ENCODE measurements around the gene OR2F2.

The OR2F2 gene

DNA sequence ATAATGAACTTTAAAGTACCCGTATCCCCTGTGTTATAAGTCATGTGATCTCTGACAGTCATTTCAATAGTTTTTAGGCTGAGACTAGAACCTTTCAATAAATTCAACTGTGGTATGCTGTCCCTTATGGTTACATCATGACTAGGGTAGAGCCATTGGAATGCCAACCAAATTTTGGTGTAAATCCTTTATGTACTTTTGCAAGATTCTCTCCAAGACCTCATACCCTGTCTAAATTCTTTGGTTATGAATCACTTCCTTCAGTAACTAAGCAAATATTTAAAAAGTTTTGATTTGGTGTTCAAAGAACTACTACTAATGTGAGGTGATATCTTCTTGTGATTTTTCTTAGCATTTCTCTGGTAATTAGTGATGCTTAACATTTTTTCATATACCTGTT is 44.3 kb downstream of the OR2F2 start:
- DNase-seq (ENCODE audit: low spot score) = peak; percentile 67

DNA sequence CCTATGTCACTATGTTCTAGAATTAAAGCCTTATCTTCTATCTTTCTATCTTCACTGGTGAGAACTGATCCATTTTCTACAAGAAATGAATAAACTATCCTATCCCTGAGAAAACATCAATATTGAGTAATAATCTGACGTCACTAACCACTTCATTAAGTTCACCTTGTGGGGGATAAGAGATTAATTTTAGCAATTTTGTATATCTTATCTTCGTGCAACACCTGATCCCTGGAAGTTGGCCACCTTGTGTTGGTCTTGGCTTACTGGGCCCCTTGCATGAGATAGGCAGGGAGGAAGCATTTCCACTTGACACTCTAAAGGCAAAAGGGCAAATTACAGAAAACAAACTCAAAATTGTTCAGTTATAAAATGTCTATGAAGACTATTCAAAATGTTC is 45.0 kb downstream of the OR2F2 start:
- no peak for DNase-seq (ENCODE audit: low spot score)

DNA sequence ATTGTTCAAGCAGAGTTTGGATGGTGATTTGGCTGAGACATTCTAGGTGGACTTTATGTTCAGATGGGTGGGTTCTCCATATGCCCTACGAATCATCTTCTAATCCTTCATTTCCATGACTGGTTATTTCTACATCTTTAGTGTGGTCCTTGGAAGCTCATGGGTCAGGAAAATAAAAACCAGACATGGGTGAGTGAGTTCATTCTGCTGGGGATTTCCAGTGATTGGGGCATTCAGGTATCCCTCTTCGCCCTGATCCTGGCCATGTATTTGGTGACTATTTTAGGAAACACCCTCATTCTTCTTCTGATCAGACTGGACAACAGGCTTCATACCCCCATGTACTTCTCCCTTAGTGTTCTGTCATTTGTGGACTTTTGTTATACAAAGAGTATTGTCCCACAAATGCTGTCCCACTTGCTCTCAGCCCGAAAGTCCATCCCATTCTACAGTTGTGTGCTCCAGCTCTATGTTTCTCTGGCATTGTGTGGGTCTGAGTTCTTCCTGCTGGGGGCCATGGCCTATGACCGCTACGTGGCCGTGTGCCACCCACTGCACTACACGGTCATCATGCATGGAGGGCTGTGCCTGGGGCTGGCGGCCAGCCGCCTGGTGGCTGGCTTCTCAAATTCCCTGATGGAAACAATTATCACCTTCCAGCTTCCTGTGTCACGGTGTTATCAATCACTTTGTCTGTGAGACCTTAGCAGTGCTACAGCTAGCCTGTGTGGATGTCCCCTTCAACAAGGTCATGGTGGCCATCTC is 45.9 kb downstream of the OR2F2 start:
- no peak for DNase-seq (ENCODE audit: low spot score)

DNA sequence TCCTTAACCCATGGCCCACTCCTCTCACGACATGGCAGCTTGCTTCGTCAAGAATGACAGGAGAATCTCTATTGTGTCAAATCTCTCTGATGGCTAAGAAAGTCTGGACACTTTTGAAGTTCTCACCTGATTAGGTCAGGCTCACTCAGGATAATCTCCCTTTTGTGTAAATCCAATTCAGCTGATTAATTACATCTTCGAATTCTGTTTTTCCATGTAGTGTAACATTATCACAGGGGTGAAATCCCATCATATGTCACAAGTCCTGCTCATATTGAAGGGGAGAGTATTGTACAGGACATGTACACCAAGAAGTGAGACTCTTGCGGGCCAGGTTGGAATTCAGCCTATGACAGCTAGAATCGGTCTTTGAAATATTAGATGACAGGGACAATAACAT is 48.9 kb downstream of the OR2F2 start:
- no peak for DNase-seq (ENCODE audit: low spot score)

Measured in AG08395 (cell line).